Measurements from ENCODE around the gene KLF11.
"Not testable (repeated sequence)": the region's sequence is repeated elsewhere in the genome, so short reads cannot be mapped to it uniquely, and the experiment has no call there.

Gene KLF11

DNA sequence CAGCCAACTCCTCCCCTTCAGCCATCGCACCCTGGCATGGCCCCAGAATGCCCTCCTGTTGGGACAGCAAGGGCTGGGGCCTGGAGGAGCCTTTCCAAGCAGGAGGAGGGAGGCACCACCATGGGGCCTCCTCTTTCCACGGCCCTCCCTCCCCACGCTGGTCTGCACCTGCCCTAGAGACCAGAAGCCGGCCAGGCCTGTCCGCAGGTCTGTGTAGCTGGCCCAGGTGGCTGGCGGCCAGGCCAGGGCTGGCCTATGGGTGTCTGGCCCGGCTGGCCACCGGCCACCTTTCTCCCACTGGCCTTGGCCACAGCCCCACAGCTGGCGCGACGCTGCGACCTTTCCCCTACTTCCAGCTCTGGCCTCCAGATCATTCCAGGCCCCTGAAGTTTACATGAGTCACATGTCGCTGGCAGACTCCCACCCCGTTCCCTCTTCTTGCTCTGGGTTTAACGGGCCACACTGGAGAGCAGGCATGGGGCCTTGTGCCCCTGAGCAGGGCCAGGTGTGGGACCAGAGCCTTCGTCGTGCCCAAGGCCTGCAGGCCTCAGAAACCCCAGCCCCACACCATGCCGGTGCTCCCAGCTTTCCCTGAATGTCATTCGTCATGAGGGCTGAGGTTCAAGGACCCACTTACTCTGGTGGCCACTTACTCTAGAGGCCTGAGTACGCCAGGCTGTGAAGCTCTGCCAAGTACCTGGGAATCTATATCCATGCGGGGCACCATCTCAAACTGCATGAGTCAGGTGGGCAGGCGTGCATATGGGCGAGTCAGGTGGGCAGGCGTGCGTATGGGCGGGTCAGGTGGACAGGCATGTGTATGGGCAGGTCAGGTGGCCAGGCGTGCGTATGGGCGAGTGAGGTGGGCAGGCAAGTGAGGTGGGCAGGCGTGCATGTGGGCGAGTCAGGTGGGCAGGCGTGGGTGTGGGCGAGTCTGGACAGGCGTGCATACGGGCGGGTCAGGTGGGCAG, 33.3 kb upstream of the KLF11 start:
- DNase-seq (ENCODE audit: low spot score): no peak

DNA sequence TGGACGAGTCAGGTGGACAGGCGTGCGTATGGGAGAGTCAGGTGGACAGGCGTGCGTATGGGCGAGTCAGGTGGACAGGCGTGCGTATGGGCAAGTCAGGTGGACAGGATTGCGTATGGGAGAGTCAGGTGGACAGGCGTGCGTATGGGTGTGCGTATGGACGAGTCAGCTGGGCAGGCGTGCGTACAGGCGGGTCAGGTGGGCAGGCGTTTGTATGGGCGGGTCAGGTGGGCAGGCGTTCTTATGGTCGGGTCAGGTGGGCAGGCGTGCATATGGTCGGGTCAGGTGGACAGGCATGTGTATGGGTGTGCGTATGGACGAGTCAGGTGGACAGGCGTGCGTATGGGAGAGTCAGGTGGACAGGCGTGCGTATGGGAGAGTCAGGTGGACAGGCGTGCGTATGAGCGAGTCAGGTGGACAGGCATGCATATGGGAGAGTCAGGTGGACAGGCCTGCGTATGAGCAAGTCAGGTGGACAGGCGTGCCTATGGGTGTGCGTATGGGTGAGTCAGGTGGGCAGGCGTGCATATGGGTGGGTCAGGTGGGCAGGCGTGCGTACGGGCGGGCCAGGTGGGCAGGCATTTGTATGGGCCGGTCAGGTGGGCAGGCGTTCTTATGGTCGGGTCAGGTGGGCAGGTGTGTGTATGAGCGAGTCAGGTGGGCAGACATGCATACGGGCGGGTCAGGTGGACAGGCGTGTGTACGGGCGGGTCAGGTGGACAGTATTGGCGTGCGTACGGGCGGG, 32.3 kb upstream of the KLF11 start:
- not testable (repeated sequence) for DNase-seq (ENCODE audit: low spot score)

DNA sequence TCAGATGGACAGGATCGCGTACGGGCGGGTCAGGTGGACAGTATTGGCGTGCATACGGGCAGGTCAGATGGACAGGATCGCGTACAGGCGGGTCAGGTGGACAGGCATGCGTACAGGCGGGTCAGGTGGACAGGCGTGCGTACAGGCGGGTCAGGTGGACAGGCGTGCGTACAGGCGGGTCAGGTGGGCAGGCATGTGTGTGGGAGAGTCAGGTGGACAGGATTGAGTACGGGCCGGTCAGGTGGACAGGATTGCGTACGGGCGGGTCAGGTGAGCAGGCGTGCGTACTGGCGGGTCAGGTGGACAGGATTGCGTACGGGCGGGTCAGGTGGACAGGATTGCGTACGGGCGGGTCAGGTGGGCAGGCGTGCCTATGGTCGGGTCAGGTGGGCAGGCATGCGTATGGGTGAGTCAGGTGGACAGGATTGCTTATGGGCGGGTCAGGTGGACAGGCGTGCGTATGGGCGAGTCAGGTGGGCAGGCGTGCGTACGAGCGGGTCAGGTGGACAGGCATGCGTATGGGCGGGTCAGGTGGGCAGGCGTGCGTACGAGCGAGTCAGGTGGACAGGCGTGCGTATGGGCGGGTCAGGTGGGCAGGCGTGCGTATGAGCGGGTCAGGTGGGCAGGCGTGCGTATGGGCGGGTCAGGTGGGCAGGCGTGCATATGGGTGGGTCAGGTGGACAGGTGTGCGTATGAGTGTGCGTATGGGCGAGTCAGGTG, 31.6 kb upstream of the KLF11 start:
- not testable (repeated sequence) for DNase-seq (ENCODE audit: low spot score)

DNA sequence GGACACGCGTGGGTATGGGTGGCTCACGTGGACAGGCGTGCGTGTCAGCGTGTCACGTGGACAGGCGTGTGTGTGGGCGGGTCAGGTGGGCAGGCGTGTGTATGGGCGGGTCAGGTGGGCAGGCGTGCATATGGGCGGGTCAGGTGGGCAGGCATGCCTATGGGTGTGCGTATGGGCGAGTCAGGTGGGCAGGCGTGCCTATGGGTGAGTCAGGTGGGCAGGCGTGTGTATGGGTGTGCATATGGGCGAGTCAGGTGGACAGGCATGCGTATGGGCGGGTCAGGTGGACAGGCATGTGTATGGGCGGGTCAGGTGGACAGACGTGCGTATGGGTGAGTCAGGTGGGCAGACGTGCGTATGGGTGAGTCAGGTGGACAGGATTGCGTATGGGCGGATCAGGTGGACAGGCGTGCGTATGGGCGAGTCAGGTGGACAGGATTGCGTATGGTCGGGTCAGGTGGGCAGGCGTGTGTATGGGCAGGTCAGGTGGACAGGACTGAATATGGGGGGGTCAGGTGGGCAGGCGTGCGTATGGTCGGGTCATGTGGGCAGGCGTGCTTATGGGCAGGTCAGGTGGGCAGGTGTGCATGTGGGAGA, 30.9 kb upstream of the KLF11 start:
- DNase-seq (ENCODE audit: low spot score): not testable (repeated sequence)

DNA sequence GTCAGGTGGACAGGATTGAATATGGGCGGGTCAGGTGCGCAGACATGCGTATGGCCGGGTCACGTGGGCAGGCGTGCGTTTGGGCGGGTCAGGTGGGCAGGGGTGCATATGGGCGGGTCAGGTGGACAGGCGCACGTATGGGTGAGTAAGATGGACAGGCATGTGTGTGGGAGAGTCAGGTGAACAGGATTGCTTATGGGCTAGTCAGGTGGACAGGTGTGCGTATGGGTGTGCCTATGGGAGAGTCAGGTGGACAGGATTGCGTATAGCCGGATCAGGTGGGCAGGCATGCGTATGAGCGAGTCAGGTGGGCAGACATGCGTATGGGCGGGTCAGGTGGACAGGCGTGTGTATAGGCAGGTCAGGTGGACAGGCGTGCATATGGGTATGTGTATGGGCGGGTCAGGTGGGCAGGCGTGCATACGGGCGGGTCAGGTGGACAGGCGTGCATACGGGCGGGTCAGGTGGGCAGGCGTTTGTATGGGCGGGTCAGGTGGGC, 30.3 kb upstream of the KLF11 start:
- DNase-seq (ENCODE audit: low spot score): no peak

GRCh38 chr2:10013651-10014417, 29.5 kb upstream of the KLF11 start:
- DNase-seq (ENCODE audit: low spot score): not testable (repeated sequence)

GRCh38 chr2:10014418-10015190, 28.7 kb upstream of the KLF11 start:
- no peak for DNase-seq (ENCODE audit: low spot score)

- DNase-seq (ENCODE audit: low spot score): not testable (repeated sequence)
Measured at GRCh38 chr2:10015376-10015989, 27.9 kb upstream of the KLF11 start.

- no peak for DNase-seq (ENCODE audit: low spot score)
Measured at GRCh38 chr2:10016001-10016801, 27.1 kb upstream of the KLF11 start.

DNA sequence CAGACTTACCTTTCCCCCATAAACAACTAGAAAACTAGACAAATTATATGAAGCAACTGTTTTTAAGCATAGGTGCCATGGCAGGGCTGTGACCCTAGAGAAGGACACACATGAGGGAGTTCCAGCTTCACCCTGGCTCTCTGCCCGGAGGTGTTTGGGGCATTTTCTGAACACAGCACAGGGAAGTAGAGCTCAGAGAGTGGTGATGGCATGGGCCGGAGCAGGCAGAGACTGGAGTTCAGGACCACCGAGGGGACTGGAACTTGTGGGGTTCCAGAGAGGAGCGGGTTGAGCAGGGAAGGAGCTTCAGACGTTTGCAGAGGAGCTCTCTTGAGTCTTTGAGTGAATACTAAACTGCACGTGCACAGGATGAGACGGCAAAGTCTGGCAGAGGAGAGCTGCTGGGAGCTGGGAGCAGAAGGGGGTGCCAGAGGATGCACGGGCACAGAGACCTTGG, 26.5 kb upstream of the KLF11 start:
- no peak for DNase-seq (ENCODE audit: low spot score)

DNA sequence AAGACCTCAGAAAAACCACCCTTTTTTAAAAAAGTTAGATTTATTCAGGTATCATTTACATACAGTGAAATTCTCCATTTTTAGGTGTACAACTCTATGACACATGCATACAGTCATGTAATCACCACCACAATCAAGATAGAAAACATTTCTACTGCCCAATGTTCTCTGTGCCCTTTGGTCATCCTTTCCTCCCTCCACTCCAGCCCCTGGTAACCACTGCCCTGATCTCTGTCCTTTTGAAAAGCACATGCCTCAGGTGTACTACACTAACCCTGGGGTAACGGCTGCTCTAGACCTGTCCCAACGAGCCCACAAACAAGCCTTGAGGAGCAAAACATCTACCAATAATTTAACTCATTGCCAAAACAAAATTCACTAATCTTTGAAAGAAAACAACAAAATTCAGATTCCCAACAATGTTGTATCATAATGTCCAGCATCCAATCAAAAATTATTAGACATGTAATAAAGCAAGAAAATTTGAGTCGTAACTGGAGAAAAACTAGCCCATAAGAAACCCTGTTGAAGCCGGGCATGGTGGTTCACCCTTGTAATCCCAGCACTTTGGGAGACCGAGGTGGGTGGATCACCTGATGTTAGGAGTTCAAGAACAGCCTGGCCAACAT, 25.9 kb upstream of the KLF11 start:
- DNase-seq (ENCODE audit: low spot score): no peak

GRCh38 chr2:10019174-10019573, 24.2 kb upstream of the KLF11 start:
- no peak for DNase-seq (ENCODE audit: low spot score)

DNA sequence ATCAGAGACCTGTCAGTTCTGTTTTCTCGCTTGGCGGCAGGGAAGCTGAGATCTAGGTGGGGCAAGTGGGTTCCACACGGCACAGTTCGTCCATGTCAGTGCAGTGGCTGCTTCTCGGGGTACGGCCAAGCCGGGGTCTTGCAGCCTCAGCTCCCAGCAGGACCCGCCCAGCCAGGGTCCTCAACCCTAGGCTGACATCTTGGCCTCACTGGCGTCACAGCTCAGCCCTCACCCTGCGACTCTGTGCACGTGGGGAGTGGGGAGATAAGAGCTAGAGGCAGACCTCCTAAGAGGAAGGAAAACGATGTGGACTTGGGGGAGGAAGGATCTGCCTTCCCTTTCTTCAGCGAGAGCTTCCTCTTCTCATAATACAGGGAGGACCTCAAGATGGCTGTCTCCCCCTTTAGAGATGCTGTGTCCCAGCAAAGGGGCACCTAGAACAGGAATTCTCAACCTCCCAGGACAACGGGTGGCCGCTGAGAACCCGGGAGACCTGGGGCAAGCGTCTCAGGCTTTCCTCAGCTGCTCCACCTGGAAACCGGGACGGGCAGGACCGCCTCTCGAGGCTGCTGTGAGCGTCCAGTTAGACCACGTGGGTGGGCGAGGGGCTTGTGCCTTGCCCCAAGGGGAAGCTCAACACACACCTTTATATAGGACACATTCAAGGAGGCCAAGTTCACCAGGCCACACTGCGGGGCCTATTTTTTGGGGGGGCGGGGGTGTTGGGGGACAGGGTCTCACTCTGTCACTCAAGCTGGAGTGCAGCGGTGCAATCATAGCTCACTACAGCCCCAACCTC, 23.5 kb upstream of the KLF11 start:
- no peak for DNase-seq (ENCODE audit: low spot score)

GRCh38 chr2:10022041-10022421, 21.3 kb upstream of the KLF11 start:
- DNase-seq (ENCODE audit: low spot score): no peak

GRCh38 chr2:10022445-10022844, 20.9 kb upstream of the KLF11 start:
- DNase-seq (ENCODE audit: low spot score): no peak

GRCh38 chr2:10022966-10023662, 20.2 kb upstream of the KLF11 start:
- no peak for DNase-seq (ENCODE audit: low spot score)

Data from kidney capillary endothelial cell (primary cell).